ENCODE measurements around the gene CLEC18B.
"Not testable (repeated sequence)": the region's sequence is repeated elsewhere in the genome, so short reads cannot be mapped to it uniquely, and the experiment has no call there.

The CLEC18B gene

DNA sequence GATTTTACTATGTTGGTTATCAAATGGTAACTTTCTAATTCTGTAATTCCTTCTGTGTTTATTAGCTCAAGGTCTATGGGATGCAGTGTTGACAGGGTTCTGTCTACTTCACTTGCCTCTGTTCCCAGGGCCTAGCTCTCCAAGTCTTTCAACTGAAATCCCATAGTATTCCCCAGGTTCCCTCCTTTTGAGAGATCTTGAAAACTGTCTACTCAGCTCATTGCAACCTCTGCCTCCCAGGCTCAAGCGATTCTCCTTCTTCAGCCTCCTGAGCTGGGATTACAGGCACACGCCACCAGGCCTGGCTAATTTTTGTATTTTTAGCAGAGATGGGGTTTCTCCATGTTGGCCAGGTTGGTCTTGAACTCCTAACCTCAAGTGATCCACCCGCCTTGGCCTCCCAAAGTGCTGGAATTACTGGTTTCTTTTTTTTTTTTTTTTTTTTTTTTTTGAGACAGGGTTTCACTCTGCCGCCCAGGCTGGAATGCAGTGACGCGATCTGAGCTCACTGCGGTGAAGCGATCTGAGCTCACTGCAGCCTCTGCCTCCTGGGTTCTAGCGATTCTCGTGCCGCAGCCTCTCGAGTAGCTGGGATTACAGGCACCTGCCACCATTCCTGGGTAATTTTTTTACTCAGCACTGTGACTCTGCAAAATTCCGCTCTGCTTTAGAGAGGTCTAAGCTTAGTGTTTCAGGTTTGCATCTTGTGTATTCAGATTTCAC, 22.5 kb upstream of the CLEC18B start:
- DNase-seq: not testable (repeated sequence)

DNA sequence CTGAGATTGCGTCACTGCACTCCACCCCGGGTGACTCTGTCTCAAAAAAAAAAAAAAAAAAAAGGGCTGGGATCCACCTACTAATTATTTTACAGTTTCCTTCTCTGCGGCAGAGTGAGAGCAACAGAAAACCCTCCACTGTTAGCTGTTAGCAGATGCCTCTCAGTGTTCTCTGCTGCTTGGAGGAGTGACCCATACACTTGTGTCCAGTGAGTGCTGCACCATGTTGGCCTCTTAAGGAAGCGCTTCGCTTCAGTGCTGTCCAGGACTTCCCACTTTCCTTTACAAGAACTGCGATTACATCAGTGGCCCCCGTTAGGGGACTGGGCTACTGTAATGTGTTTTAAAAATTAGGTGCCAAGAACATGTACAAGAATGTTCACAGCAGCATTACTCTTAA, 18.4 kb upstream of the CLEC18B start:
- no peak for DNase-seq

DNA sequence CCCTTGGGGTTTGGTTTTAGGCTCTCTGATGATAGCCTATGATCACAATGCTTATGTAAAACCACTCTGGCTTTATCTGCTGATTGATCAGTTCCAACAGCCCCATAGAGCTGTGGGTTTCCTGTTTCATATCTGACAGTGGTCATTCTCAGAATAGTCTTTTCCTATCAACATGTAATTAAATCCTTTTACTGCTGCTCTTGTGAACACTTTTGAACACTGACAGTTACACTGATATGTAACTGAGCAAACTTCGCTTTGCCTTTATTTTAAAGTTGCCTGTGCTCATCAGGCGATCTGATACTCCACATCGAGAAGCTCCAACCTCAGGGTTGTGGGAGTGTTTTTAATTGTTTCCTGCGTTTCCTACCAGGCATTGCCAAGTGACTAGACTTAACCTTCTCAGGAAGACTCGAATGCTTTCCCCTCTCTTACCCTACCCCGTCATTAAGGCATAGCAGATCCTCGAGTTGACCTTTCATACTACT, 17.3 kb upstream of the CLEC18B start:
- no peak for DNase-seq

DNA sequence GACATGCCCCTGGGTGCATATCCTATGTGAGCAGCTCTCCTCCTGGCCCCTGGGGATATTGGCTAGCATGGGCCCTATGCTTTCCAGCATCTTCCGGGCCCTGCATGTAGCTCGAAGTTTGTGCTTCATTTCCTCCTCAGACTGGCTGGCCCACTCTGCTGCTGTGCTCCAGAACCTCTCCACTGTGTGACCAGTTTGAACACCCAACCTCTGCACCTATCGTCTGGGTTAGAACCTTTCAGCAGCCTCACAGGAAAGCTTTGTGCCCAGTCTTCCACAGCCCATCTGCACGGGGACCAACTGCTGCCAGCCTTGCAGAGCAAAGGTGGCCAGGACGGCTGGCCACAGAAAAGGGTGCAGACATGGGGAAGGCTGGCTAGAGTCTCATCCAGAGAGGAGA, 10.2 kb upstream of the CLEC18B start:
- no peak for DNase-seq

- not testable (repeated sequence) for DNase-seq
These were observed 8.9 kb upstream of the CLEC18B start for GRCh38 chr16:74430036-74430712.

DNA sequence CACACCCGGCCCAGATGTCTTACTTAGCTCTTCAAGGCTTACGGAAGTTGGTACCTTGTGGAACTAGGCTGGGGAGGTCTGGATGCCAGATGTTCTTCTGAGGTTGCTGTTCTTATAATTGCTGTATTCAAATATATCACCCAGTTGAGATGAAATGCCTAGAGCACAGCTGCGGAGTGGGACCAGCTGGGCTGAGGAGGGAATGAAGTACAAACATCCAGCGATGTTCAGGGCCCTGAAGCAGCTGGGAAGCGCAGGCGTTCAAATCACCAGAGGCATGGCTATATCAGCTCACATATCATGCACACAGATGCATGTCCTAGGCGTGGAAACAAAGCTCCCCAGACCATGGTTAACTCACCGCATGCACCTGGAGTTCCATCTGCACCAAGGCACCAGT, 7.2 kb upstream of the CLEC18B start:
- DNase-seq: not testable (repeated sequence)

- DNase-seq: not testable (repeated sequence)
These were observed 4.5 kb upstream of the CLEC18B start for GRCh38 chr16:74425751-74426150.

DNA sequence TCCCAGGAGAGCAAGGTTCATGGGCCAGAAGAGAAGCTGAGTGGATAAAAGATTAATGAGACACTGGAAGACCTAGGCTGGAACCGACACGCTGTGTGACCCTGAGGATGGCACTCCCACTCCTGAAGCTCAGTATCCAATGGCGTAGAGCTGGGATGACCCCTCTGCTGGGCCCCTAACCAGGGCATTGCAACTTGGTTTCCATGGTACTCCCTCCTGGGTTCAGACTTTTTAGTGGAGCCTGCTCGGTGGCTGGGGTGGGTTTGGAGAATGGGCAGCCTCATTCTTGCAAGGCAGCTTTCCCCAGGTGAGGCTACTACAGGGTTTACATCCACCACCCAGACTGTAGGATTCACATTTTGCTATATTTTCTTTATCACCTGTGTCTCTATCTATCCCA, 2.4 kb upstream of the CLEC18B start:
- not testable (repeated sequence) for DNase-seq

DNA sequence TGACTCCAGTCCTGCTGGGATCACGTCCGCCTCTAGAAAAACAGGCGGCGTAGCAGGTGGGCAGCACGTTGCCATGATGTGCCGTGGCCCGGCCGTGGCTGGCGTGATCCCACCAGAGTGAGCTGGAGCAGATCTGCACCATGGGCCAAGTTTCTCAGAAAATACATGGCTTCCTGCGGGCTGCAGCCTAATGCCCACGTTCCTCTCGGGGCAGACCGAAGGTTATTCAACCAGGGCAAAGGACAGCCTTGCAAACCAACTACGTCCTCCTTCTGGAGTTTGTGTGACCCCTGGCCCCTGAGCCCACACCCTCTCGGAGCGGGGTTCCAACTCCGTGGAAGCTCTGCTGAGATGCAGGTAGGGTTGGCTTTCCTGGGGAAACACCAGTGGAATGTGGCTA, 808 bp upstream of the CLEC18B start:
- DNase-seq: not testable (repeated sequence)

- DNase-seq: not testable (repeated sequence)
These were observed 156 bp upstream of the CLEC18B start for GRCh38 chr16:74421482-74421785.

GRCh38 chr16:74419811-74420210, 1.5 kb downstream of the CLEC18B start:
- DNase-seq: not testable (repeated sequence)

DNA sequence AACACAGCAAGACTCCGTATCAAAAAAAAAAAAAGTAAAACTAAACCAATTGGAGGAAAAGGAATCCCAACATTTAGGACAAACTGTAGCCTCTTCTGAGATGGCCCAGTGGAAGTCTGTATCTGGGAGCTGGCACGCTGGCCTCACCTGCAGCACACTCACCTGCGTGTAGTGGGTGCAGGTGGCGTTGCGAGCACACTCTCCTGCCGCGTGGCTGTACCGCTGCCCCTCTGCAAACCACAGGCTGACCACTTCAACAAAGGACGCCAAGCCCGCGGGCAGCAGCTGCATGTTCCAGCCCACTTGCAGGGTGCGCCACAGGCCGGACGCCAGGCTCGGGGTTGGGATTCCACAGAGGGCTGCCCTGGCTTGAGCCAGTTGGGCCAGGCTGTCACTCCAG, 3.4 kb downstream of the CLEC18B start:
- not testable (repeated sequence) for DNase-seq

DNA sequence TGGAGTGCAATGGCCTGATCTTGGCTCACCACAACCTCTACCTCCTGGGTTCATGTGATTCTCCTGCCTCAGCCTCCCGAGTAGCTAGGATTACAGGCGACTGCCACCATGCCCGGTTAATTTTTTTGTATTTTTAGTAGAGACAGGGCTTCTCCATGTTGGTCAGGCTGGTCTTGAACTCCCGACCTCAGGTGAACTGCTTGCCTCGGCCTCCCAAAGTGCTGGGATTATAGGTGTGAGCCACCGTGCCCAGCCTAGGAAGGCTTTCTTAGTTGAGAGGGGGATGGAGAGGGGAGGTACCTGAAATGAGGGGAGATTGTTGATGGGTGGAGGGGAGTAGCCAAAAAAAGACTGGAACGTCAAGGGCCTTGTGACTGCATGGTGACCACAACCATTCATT, 7.4 kb downstream of the CLEC18B start:
- not testable (repeated sequence) for DNase-seq

- not testable (repeated sequence) for DNase-seq
These were observed 7.8 kb downstream of the CLEC18B start for GRCh38 chr16:74413485-74413884.

GRCh38 chr16:74412775-74413390, 8.4 kb downstream of the CLEC18B start:
- not testable (repeated sequence) for DNase-seq

DNA sequence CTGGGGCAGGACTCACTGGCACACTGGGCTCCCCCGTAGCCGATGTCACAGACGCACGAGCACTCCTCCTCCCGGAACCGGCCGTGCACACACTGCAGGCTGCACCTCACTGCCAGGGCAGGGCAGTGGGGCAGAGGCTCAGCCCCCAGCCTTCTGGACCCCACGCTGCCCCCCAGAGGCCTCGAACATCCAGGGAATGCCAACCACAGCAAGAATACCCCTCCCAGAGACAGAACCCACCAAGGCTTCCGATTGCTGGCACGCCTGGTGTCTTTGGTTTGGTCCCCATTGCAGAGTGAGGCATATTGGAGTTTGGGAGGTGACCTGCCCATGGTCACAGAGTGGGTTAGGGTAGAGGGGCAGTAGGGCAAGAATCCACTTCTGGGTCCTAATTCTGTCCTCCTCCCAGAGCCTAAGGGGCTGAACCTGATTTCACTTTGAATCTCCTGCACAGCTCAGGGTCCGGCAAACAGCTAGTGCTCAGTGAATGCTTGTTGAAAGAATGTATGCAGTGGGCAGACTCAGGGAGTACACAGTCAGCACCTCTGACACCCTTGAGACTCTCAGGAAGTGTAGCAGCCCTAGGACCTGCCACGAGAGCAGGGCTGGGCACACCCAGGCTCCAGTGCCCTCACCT, 9.0 kb downstream of the CLEC18B start:
- not testable (repeated sequence) for DNase-seq

DNA sequence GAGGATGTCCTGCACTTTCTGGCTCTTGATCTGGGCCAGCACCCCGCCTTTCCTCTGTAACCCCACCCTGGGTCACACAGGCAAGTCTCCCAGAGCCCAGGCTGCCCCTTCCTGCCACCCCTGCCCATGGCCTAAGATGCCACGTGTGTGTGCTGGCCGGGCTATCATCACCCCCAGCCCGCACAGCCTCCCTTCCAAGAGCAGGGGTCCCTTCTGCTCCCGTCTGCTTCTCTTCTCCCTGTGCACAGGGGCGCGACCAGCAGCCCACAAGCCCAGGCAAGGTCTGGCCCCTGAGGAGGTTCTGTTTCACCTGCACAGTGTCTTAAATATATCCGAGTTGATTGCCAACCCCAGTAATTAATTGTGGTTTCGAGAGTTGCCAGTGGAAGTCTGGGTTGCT, 10.3 kb downstream of the CLEC18B start:
- DNase-seq: not testable (repeated sequence)

- DNase-seq: not testable (repeated sequence)
These were observed 11.0 kb downstream of the CLEC18B start for GRCh38 chr16:74410057-74410957.

- not testable (repeated sequence) for DNase-seq
These were observed 11.9 kb downstream of the CLEC18B start for GRCh38 chr16:74409185-74409981.

DNA sequence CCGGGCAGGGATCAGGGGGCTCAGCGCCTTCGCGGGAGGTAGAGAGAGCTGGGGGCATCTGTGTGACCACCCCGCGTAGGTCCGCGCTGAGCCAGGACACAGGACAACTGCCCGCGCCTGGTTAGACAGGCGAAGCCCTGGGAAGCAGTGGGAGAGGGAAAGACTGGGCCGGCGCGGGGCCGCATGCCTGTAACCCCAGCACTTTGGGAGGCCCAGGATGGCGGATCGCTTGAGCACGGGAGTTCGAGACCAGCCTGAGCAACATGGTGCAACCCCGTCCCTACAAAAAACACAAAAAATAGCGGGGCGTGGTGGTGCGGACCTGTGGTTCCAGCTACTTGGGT, 13.9 kb downstream of the CLEC18B start:
- not testable (repeated sequence) for DNase-seq

- DNase-seq: not testable (repeated sequence)
These were observed 14.5 kb downstream of the CLEC18B start for GRCh38 chr16:74406600-74407361.

Measured in NCI-H510A (cell line).